SU-DHL-6 (cell line): ENCODE measurements around the gene ARHGAP28.

Experiments used
- H2AFZ ChIP-seq: fragments of 200-600 bp; sonication (generic); 2 replicates; pipeline ENCODE4 v1.6.1; 2014; ENCODE audit warnings: low read depth, mild to moderate bottlenecking, moderate library complexity, mixed read lengths, antibody characterized with exemption, low read length; ENCODE audit not compliant: severe bottlenecking
- H3F3A ChIP-seq: fragments of 200-600 bp; shearing (Covaris generic); 2 replicates; pipeline ENCODE4 v1.6.0; 2016; ENCODE audit warnings: antibody characterized with exemption, mild to moderate bottlenecking; ENCODE audit not compliant: insufficient read depth
- H3K27ac ChIP-seq: fragments of 200-600 bp; sonication (generic); 2 replicates; pipeline ENCODE4 v1.5.1; 2016; ENCODE audit warnings: low read depth, mild to moderate bottlenecking, low read length, moderate library complexity, mixed read lengths
- H3K27me3 ChIP-seq: fragments of 200-600 bp; sonication (generic), shearing (Covaris generic); 2 replicates; pipeline ENCODE4 v1.6.0; 2014; ENCODE audit warnings: mild to moderate bottlenecking, low read length
- H3K36me3 ChIP-seq: fragments of 200-600 bp; sonication (generic); 2 replicates; pipeline ENCODE4 v1.6.1; 2014; ENCODE audit warnings: mild to moderate bottlenecking, low read length, mixed read lengths
- H3K4me2 ChIP-seq: fragments of 300-600, 200-600 bp; shearing (Covaris generic), sonication (generic); 2 replicates; pipeline ENCODE4 v1.6.0; 2014; ENCODE audit warnings: low read length, low read depth, mild to moderate bottlenecking; ENCODE audit not compliant: poor library complexity, severe bottlenecking
- H3K4me3 ChIP-seq: fragments of 200-600 bp; sonication (generic); 2 replicates; pipeline ENCODE4 v1.5.1; 2014; ENCODE audit warnings: antibody characterized with exemption, low read length, mild to moderate bottlenecking, mixed read lengths; ENCODE audit not compliant: insufficient read depth, poor library complexity, severe bottlenecking
- H3K79me2 ChIP-seq: fragments of 200-600 bp; sonication (generic); 2 replicates; pipeline ENCODE4 v1.6.1; 2014; ENCODE audit warnings: mild to moderate bottlenecking, low read length, moderate library complexity; ENCODE audit not compliant: insufficient read depth
- H3K9ac ChIP-seq: fragments of 200-600 bp; sonication (generic); 2 replicates; pipeline ENCODE4 v1.7.0; 2014; ENCODE audit warnings: mild to moderate bottlenecking, low read length
- H3K9me2 ChIP-seq: fragments of 200-600 bp; sonication (generic); replicated peaks from 2 replicates; pipeline ENCODE4 v1.6.1; 2014; ENCODE audit warnings: low read length; ENCODE audit not compliant: insufficient read depth
- H3K9me3 ChIP-seq: fragments of 200-600 bp; sonication (generic); 2 replicates; pipeline ENCODE4 v1.6.1; 2014; ENCODE audit warnings: low read length, mixed read lengths; ENCODE audit not compliant: insufficient read depth
- H4K20me1 ChIP-seq: fragments of 200-600 bp; sonication (generic); 2 replicates; pipeline ENCODE4 v1.6.1; 2014; ENCODE audit warnings: low read depth, mild to moderate bottlenecking, antibody characterized with exemption, low read length, moderate library complexity, mixed read lengths
- EZH2phosphoT487 ChIP-seq: fragments of 200-600 bp; sonication (generic), shearing (Covaris generic); conservative IDR thresholded peaks from 2 replicates; pipeline ENCODE4 v1.6.1; 2018; ENCODE audit warnings: mild to moderate bottlenecking, antibody characterized with exemption, low read length, moderate library complexity, mixed read lengths
- TF ChIP-seq, protein P1 (sequence below): fragments of 200-600 bp; sonication (generic); IDR thresholded peaks from one replicate; pipeline ENCODE4 v1.5.1; 2017; ENCODE audit warnings: antibody characterized with exemption, mild to moderate bottlenecking, low read length, moderate library complexity; ENCODE audit not compliant: insufficient read depth, poor library complexity, severe bottlenecking

Gene ARHGAP28

DNA sequence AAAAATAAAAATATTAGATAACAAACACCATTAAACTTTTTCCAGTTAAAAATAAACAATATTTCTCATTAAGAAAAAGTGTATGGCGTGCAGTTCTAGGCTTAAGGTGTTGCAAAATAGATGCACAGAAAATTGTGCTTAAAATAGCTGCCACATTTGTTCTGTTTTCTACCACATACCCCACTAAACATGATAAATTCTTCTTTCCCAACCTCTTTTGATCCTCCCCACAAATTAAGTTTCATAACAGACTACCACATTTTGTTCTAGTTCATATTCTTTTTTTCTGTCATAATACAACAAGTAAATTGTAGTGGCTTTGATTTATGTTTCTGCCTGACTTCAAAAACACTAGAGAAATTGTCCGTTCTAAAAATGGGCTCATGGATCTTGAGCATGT is 64.5 kb downstream of the ARHGAP28 start:
- H3K27me3 ChIP-seq = no peaks in the 10 kb centered on the region
- no peaks in the 10 kb centered on the region for H3K36me3 ChIP-seq
- no peaks in the 10 kb centered on the region for H3F3A ChIP-seq
- H3K79me2 ChIP-seq = no peaks in the 10 kb centered on the region
- no peak overlapping the region for H2AFZ ChIP-seq
- no peak overlapping the region for H3K9ac ChIP-seq
- no peaks in the 10 kb centered on the region for H3K9me3 ChIP-seq
- no peak overlapping the region for H3K27ac ChIP-seq
- H4K20me1 ChIP-seq = no peaks in the 10 kb centered on the region
- TF ChIP-seq, protein P1, sequence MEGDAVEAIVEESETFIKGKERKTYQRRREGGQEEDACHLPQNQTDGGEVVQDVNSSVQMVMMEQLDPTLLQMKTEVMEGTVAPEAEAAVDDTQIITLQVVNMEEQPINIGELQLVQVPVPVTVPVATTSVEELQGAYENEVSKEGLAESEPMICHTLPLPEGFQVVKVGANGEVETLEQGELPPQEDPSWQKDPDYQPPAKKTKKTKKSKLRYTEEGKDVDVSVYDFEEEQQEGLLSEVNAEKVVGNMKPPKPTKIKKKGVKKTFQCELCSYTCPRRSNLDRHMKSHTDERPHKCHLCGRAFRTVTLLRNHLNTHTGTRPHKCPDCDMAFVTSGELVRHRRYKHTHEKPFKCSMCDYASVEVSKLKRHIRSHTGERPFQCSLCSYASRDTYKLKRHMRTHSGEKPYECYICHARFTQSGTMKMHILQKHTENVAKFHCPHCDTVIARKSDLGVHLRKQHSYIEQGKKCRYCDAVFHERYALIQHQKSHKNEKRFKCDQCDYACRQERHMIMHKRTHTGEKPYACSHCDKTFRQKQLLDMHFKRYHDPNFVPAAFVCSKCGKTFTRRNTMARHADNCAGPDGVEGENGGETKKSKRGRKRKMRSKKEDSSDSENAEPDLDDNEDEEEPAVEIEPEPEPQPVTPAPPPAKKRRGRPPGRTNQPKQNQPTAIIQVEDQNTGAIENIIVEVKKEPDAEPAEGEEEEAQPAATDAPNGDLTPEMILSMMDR = no peak
- no peak for TF ChIP-seq EZH2phosphoT487
- H3K9me2 ChIP-seq = no peaks in the 10 kb centered on the region
- H3K4me2 ChIP-seq = no peak overlapping the region
- no peak overlapping the region for H3K4me3 ChIP-seq

- Histone ChIP-seq H3K4me3 (no peak overlapping the region), H3F3A (no peaks in the 10 kb centered on the region), H4K20me1 (no peaks in the 10 kb centered on the region), H3K9me3 (no peaks in the 10 kb centered on the region), H3K79me2 (no peaks in the 10 kb centered on the region), H3K9ac (no peak overlapping the region), H3K27me3 (no peaks in the 10 kb centered on the region), H3K4me2 (no peak overlapping the region), H3K27ac (no peak overlapping the region), H3K9me2 (no peaks in the 10 kb centered on the region), H2AFZ (no peak overlapping the region), H3K36me3 (no peaks in the 10 kb centered on the region)
- TF ChIP-seq, protein P1 = no peak
- no peak for TF ChIP-seq EZH2phosphoT487
These were observed 65.8 kb downstream of the ARHGAP28 start for GRCh38 chr18:6795307-6795706.

GRCh38 chr18:6796511-6796910 is 67.0 kb downstream of the ARHGAP28 start:
- no peak overlapping the region for H3K4me3 ChIP-seq
- no peaks in the 10 kb centered on the region for H4K20me1 ChIP-seq
- no peaks in the 10 kb centered on the region for H3K9me2 ChIP-seq
- no peaks in the 10 kb centered on the region for H3K9me3 ChIP-seq
- H2AFZ ChIP-seq = no peak overlapping the region
- H3K27me3 ChIP-seq = no peaks in the 10 kb centered on the region
- H3F3A ChIP-seq = no peaks in the 10 kb centered on the region
- no peak overlapping the region for H3K27ac ChIP-seq
- H3K4me2 ChIP-seq = no peak overlapping the region
- no peaks in the 10 kb centered on the region for H3K79me2 ChIP-seq
- H3K9ac ChIP-seq = no peak overlapping the region
- TF ChIP-seq EZH2phosphoT487 = no peak
- TF ChIP-seq, protein P1 = no peak
- H3K36me3 ChIP-seq = no peaks in the 10 kb centered on the region
